GM12878 (cell line): Measurements from ENCODE around the gene C12orf56. TPM values are rescaled to one million over a fixed set of nuclear protein-coding genes. Genes with fewer than 3 reads are reported as not detected.

Experiments used
- ATAC-seq: fragments of 200-7000 bp; cut with Tn5 transposase; 3 replicates; pipeline ENCODE4 v1.9.1; 2020; ENCODE audit warnings: mild to moderate bottlenecking, moderate library complexity
- BruUV-seq: library from RNA; stranded (reverse); fragments of 400-500 nt; replicated peaks from 2 replicates; lab custom pipeline; 2021; lab: Mats Ljungman, UMichigan
- CTCF ChIA-PET: fragments of 300-600 bp; sonication (Branson Sonifier 250); formaldehyde crosslinking; extraction: SDS; loops from one replicate; lab custom pipeline; 2021; ENCODE audit warnings: inconsistent platforms; lab: Yijun Ruan, JAX
- POLR2A ChIA-PET: fragments of 350-600 bp; formaldehyde crosslinking; extraction: SDS; loops from one replicate; lab custom pipeline; 2021; ENCODE audit warnings: inconsistent platforms; lab: Charles Lee
- RAD21 ChIA-PET: fragments of 300-600 bp; sonication (Branson Sonifier 250); formaldehyde crosslinking; loops from one replicate; lab custom pipeline; 2023; ENCODE audit warnings: antibody characterized with exemption; ENCODE audit not compliant: unreplicated experiment; lab: Charles Lee
- SMC1A ChIA-PET: fragments of 300-600 bp; sonication (Branson Sonifier 250); formaldehyde crosslinking; loops from one replicate; lab custom pipeline; 2023; ENCODE audit not compliant: unreplicated experiment, uncharacterized antibody; lab: Charles Lee
- DNase-seq: peaks from one replicate; pipeline ENCODE4 v3.0.0-alpha.2; 2011; ENCODE audit warnings: low read depth, low spot score
- FAIRE-seq: peaks from 3 replicates; lab custom pipeline; 2011; peaks lifted over from hg19 to GRCh38; lab: Jason Lieb, UNC
- H2AFZ ChIP-seq: 2 replicates; pipeline ENCODE4 v1.6.0; 2011; ENCODE audit warnings: low read depth, low read length, control low read depth; ENCODE audit not compliant: control insufficient read depth
- H3K27ac ChIP-seq: 2 replicates; pipeline ENCODE4 v1.5.1; 2011; ENCODE audit warnings: control low read depth; ENCODE audit not compliant: control insufficient read depth, insufficient read depth
- H3K27me3 ChIP-seq, 2 experiments: replicated peaks in 1 of 2; 2 replicates each; pipeline versions ENCODE4 v1.6.0 to v1.6.1; 2011; ENCODE audit warnings: low read length in 1 of 2; ENCODE audit not compliant: control insufficient read depth in 2 of 2, insufficient read depth in 2 of 2
- H3K36me3 ChIP-seq, 2 experiments: 2 replicates each; pipeline ENCODE4 v1.5.1; 2011; ENCODE audit warnings: low read length in 1 of 2; ENCODE audit not compliant: control insufficient read depth in 2 of 2, insufficient read depth in 2 of 2
- H3K4me1 ChIP-seq: 2 replicates; pipeline ENCODE4 v1.6.1; 2011; ENCODE audit warnings: mild to moderate bottlenecking, low read length, moderate library complexity, mixed read lengths; ENCODE audit not compliant: control insufficient read depth, insufficient read depth
- H3K4me2 ChIP-seq: 2 replicates; pipeline ENCODE4 v1.6.0; 2011; ENCODE audit warnings: control low read depth; ENCODE audit not compliant: control insufficient read depth, insufficient read depth
- H3K4me3 ChIP-seq: fragments of 200-600 bp; sonication (generic); 2 replicates; pipeline ENCODE4 v1.5.1; 2016
- H3K79me2 ChIP-seq: 2 replicates; pipeline ENCODE4 v1.6.0; 2011; ENCODE audit warnings: low read length; ENCODE audit not compliant: control insufficient read depth, insufficient read depth
- H3K9ac ChIP-seq: 2 replicates; pipeline ENCODE4 v1.8.0; 2011; ENCODE audit warnings: low read length, control low read depth, mixed read lengths; ENCODE audit not compliant: control insufficient read depth, insufficient read depth
- H3K9me3 ChIP-seq: replicated peaks from 3 replicates; pipeline ENCODE4 v1.5.1; 2011; ENCODE audit warnings: mild to moderate bottlenecking, low read length; ENCODE audit not compliant: control insufficient read depth, insufficient read depth
- H4K20me1 ChIP-seq: 2 replicates; pipeline ENCODE4 v1.6.0; 2011; ENCODE audit not compliant: control insufficient read depth, insufficient read depth
- BCL3 ChIP-seq: IDR thresholded peaks from 2 replicates; pipeline ENCODE4 v1.6.1; 2011; ENCODE audit warnings: borderline replicate concordance, low read depth, mild to moderate bottlenecking, moderate library complexity, low read length; ENCODE audit not compliant: insufficient read depth, poor library complexity, severe bottlenecking
- CHD4 ChIP-seq: fragments of 200-600 bp; sonication (generic); IDR thresholded peaks from 2 replicates; pipeline ENCODE4 v1.6.1; 2016; ENCODE audit warnings: mild to moderate bottlenecking
- IKZF2 ChIP-seq, 2 experiments: fragments of 450-650 bp; IDR thresholded peaks; 2 replicates each; pipeline ENCODE4 v1.6.1; 2017; ENCODE audit warnings: mild to moderate bottlenecking in 2 of 2, moderate library complexity in 2 of 2
- KDM1A ChIP-seq: fragments of 200-600 bp; sonication (generic); IDR thresholded peaks from 2 replicates; pipeline ENCODE4 v1.6.1; 2016; ENCODE audit warnings: borderline replicate concordance
- MTA3 ChIP-seq: IDR thresholded peaks from 2 replicates; pipeline ENCODE4 v1.6.1; 2012; ENCODE audit warnings: low read length, inconsistent platforms, borderline replicate concordance
- NR2C1 ChIP-seq: fragments of 450-650 bp; IDR thresholded peaks from 2 replicates; pipeline ENCODE4 v1.6.1; 2017; ENCODE audit warnings: antibody characterized with exemption, mild to moderate bottlenecking, moderate library complexity
- NR2F1 ChIP-seq: fragments of 450-650 bp; conservative IDR thresholded peaks from 2 replicates; pipeline ENCODE4 v1.6.1; 2017; ENCODE audit warnings: mild to moderate bottlenecking
- POU2F2 ChIP-seq: IDR thresholded peaks from 3 replicates; pipeline ENCODE4 v1.6.1; 2011; ENCODE audit warnings: low read depth, mild to moderate bottlenecking, low read length, borderline replicate concordance
- SMAD1 ChIP-seq: fragments of 450-650 bp; IDR thresholded peaks from 2 replicates; pipeline ENCODE4 v1.6.1; 2018; ENCODE audit warnings: mild to moderate bottlenecking, low read depth; ENCODE audit not compliant: partially characterized antibody
- TCF7 ChIP-seq: IDR thresholded peaks from 2 replicates; pipeline ENCODE4 v1.6.1; 2014; ENCODE audit warnings: antibody characterized with exemption, borderline replicate concordance
- WGBS: methylation state at CpG from one replicate; pipeline ENCODE4 v1.1.6; 2016; ENCODE audit warnings: low lambda C conversion rate; ENCODE audit not compliant: insufficient replicate concordance, insufficient coverage; ENCODE audit errors: missing lambda C conversion rate; 5-methylcytosine and 5-hydroxymethylcytosine counted together
- in situ Hi-C: fragments of 300-500 bp; cut with MboI; formaldehyde crosslinking; loops from 9 replicates; pipeline ENCODE4 v1.14.3; 2018; ENCODE audit warnings: mixed read lengths
- intact Hi-C: fragments of 100-400 bp; cut with micrococcal nuclease; formaldehyde crosslinking; loops from one replicate; pipeline ENCODE4 v1.14.2; 2022; ENCODE audit not compliant: unreplicated experiment
- polyA plus RNA-seq, 11 experiments: library from polyadenylated mRNA; depleted of rRNA in 4 of 11; unstranded in 6 of 11; stranded (reverse) in 5 of 11; fragments of >200 nt; fragmentation: Nextera tagmentation in 4 of 11; fragmentation: Illumina TruSeq in 1 of 11; extraction: Ambion mirVana in 4 of 11; extraction: Trizol in 1 of 11; gene quantifications; 1 replicate in 1 of 11; 2 replicates in 10 of 11; pipeline versions ENCODE4 v1.2.1 to v1.2.3, GENCODE V29; 2011 to 2016; ENCODE audit warnings: inconsistent platforms in 2 of 11, missing spikeins in 2 of 11, low read depth in 1 of 11
- total RNA-seq, 4 experiments: library from RNA; depleted of rRNA in 3 of 4; stranded (reverse); fragments of >200 nt in 3 of 4; fragmentation: Illumina TruSeq in 1 of 4; extraction: Trizol in 1 of 4; gene quantifications; 2 replicates each; pipeline versions ENCODE4 v1.2.1 to v1.2.3, GENCODE V29; 2013 to 2021
- TF ChIP-seq, protein P1 (sequence below): IDR thresholded peaks from 2 replicates; pipeline ENCODE4 v1.6.1; 2011; ENCODE audit warnings: borderline replicate concordance, low read depth, mild to moderate bottlenecking, moderate library complexity, mixed read lengths, low read length; ENCODE audit not compliant: insufficient read depth; ENCODE audit errors: extremely low read length
- TF ChIP-seq, protein P2 (sequence below): fragments of 450-650 bp; IDR thresholded peaks from 2 replicates; pipeline ENCODE4 v1.6.1; 2017; ENCODE audit warnings: mild to moderate bottlenecking, low read depth, inconsistent platforms; ENCODE audit not compliant: poor library complexity, severe bottlenecking

C12orf56 gene
- total and polyA plus RNA-seq, 10 of the 15 experiments (the other 5 are each of a cell fraction or from before 2014, with no cell fraction given): not detected

DNA sequence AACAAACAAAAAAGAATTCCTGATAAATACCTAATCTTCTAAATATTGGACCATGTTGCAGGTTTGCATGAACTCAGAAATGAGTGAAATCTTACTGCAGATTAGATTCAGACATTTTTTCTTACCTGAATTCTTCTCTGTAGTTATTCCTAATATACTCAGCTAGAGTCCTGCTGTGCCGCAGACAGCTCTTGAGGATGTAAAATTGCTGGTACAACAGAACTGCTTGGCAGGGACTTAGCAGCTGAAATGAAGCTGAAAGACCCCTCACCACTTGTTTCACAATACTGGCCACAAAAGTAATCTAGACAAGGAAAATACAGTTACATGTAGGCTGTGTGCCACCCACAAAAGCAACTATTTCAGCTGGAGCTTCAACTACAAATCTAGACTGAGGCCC lies 120.1 kb downstream of the C12orf56 start:
- intact Hi-C loops: loop anchor here (5.0 kb wide), 1 partner anchor 122 kb away; the partner anchor contains the start of gene C12orf56
- no peak for FAIRE-seq
- Histone ChIP-seq H3K9ac (no peak overlapping the region), H3K4me3 (no peak overlapping the region), H3K9me3 (no peaks in the 10 kb centered on the region), H4K20me1 (no peaks in the 10 kb centered on the region), H3K36me3 (no peaks in the 10 kb centered on the region), H3K4me1 (no peaks in the 10 kb centered on the region), H2AFZ (no peak overlapping the region), H3K79me2 (no peaks in the 10 kb centered on the region), H3K27ac (no peak overlapping the region), H3K27me3 (no peaks in the 10 kb centered on the region; a peak in 1 of 4 replicates), H3K4me2 (no peak overlapping the region)
- WGBS: 64% methylated on average over 1 of the region's 1 CpG
- TF ChIP-seq NR2F1: no peak
- no peak for TF ChIP-seq POU2F2
- no peak for TF ChIP-seq IKZF2 (IDR thresholded peaks at IDR 0.05)
- TF ChIP-seq NR2C1: no peak
- no peak for TF ChIP-seq CHD4
- TF ChIP-seq, protein P1, sequence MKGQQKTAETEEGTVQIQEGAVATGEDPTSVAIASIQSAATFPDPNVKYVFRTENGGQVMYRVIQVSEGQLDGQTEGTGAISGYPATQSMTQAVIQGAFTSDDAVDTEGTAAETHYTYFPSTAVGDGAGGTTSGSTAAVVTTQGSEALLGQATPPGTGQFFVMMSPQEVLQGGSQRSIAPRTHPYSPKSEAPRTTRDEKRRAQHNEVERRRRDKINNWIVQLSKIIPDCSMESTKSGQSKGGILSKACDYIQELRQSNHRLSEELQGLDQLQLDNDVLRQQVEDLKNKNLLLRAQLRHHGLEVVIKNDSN: no peak
- TF ChIP-seq, protein P2, sequence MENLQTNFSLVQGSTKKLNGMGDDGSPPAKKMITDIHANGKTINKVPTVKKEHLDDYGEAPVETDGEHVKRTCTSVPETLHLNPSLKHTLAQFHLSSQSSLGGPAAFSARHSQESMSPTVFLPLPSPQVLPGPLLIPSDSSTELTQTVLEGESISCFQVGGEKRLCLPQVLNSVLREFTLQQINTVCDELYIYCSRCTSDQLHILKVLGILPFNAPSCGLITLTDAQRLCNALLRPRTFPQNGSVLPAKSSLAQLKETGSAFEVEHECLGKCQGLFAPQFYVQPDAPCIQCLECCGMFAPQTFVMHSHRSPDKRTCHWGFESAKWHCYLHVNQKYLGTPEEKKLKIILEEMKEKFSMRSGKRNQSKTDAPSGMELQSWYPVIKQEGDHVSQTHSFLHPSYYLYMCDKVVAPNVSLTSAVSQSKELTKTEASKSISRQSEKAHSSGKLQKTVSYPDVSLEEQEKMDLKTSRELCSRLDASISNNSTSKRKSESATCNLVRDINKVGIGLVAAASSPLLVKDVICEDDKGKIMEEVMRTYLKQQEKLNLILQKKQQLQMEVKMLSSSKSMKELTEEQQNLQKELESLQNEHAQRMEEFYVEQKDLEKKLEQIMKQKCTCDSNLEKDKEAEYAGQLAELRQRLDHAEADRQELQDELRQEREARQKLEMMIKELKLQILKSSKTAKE: no peak
- no peak for TF ChIP-seq MTA3
- no peak for TF ChIP-seq BCL3
- TF ChIP-seq KDM1A: no peak
- TF ChIP-seq SMAD1: no peak
- TF ChIP-seq TCF7: no peak
- POLR2A ChIA-PET: no interaction called here
- SMC1A ChIA-PET: no interaction called here
- CTCF ChIA-PET: no interaction called here
- no peak for ATAC-seq
- in situ Hi-C loops: loop anchor here (25.0 kb wide), 2 partner anchors 858 to 1158 kb away; no protein-coding TSS in a partner anchor
- no TSS peak for BruUV-seq
- RAD21 ChIA-PET: no interaction called here
- no peak for DNase-seq
